Aorta (tissue), 5 donors: ENCODE data around the gene BLTP3B. TPM values are rescaled to one million over a fixed set of nuclear protein-coding genes. Genes with fewer than 3 reads are reported as not detected.

Experiments
- ATAC-seq: fragments of 200-7000 bp; cut with Tn5 transposase; one replicate; pipeline ENCODE4 v1.9.1; 2022; ENCODE audit warnings: moderate library complexity; ENCODE audit not compliant: low FRiP score
- DNase-seq, 2 donors: peaks; one replicate each; pipeline ENCODE4 v3.0.0-alpha.2; 2020
- H3K27ac ChIP-seq, 2 donors: one replicate each; pipeline ENCODE4 v1.5.1; 2013; ENCODE audit warnings: low read length in 2 of 2, mild to moderate bottlenecking in 2 of 2, moderate library complexity in 2 of 2, control low read depth in 1 of 2, inconsistent platforms in 1 of 2, low read depth in 1 of 2
- H3K27me3 ChIP-seq, 2 donors: one replicate each; pipeline ENCODE4 v1.6.1; 2013; ENCODE audit warnings: control low read depth in 1 of 2, low read length in 1 of 2, mild to moderate bottlenecking in 1 of 2, moderate library complexity in 1 of 2; ENCODE audit not compliant: insufficient read depth in 2 of 2, control insufficient read depth in 1 of 2
- H3K36me3 ChIP-seq, 2 donors: one replicate each; pipeline ENCODE4 v1.6.1; 2013; ENCODE audit warnings: control low read depth in 1 of 2, low read length in 1 of 2, mild to moderate bottlenecking in 1 of 2; ENCODE audit not compliant: insufficient read depth in 2 of 2, control insufficient read depth in 1 of 2
- H3K4me1 ChIP-seq, 2 donors: one replicate each; pipeline ENCODE4 v1.6.1; 2013; ENCODE audit warnings: low read length in 2 of 2, control low read depth in 1 of 2, mild to moderate bottlenecking in 1 of 2, moderate library complexity in 1 of 2; ENCODE audit not compliant: insufficient read depth in 2 of 2, control insufficient read depth in 1 of 2
- H3K4me3 ChIP-seq, 2 donors: one replicate each; pipeline ENCODE4 v1.5.1; 2013; ENCODE audit warnings: low read length in 2 of 2, control low read depth in 1 of 2, mild to moderate bottlenecking in 1 of 2
- H3K9me3 ChIP-seq: one replicate; pipeline ENCODE4 v1.6.1; 2013; ENCODE audit warnings: mild to moderate bottlenecking, low read length; ENCODE audit not compliant: control insufficient read depth
- WGBS, 2 donors: extraction: QIAGEN DNeasy Blood & Tissue Kit; methylation state at CpG; one replicate each; pipeline ENCODE4 v1.1.7; 2013; 5-methylcytosine and 5-hydroxymethylcytosine counted together
- intact Hi-C, 2 donors: fragments of 100-400 bp; cut with DNase I; formaldehyde crosslinking; loops; one replicate each; pipeline versions ENCODE4 v1.14.2 to v1.15.0; 2022
- microRNA-seq, 2 donors: library from miRNA; unstranded; fragments of <30 nt; microRNA quantifications; one replicate each; pipeline ENCODE4 v1.2.0, GENCODE V29; 2020
- polyA plus RNA-seq, 2 donors: library from polyadenylated mRNA; stranded (reverse); fragments of 200-250 nt; gene quantifications; one replicate each; pipeline ENCODE4 v1.2.3, GENCODE V29; 2013
- total RNA-seq, 2 donors: library from RNA; stranded (reverse); fragmentation: NEBNext Ultra II Directional; extraction: Animal tissue kit (Norgen Biotek cat#: 25700); gene quantifications; one replicate each; pipeline ENCODE4 v1.2.1, GENCODE V29; 2021
- donor health status: healthy with polysubstance abuse.
- donor health status: Bipolar disorder and iron deficiency.
- donor health status: DM: no; HTN: no; CAD: no.
- donor health status: DM: no; HTN: no; CAD: no.
- donor health status: DM: yes; HTN: yes; CAD: no.

BLTP3B gene
- total and polyA plus RNA-seq, 4 donors = 8.6 to 57.2 (median 26.9) TPM

- H3K4me3 ChIP-seq = no peak overlapping the region
- DNase-seq (no peak), ATAC-seq (no peak)
- WGBS, 2 donors = 97 to 98% methylated on average over 4 of the region's 4 CpGs
- intact Hi-C loops = no loop called here
- H3K27ac ChIP-seq = no peak overlapping the region
- H3K9me3 ChIP-seq = no peaks in the 10 kb centered on the region
- H3K27me3 ChIP-seq = no peaks in the 10 kb centered on the region
- H3K4me1 ChIP-seq = no peaks in the 10 kb centered on the region
- H3K36me3 ChIP-seq = no peaks in the 10 kb centered on the region
These were observed 32.4 kb downstream of the BLTP3B start for GRCh38 chr12:100110276-100110675.

- 94% methylated on average over 6 of the region's 6 CpGs for WGBS, 2 donors
- Histone ChIP-seq H3K4me3 (no peak overlapping the region), H3K27me3 (no peaks in the 10 kb centered on the region), H3K4me1 (no peaks in the 10 kb centered on the region), H3K36me3 (no peaks in the 10 kb centered on the region), H3K9me3 (no peaks in the 10 kb centered on the region), H3K27ac (no peak overlapping the region)
- intact Hi-C loops = no loop called here
- ATAC-seq (no peak), DNase-seq (no peak)
These were observed 35.8 kb downstream of the BLTP3B start for GRCh38 chr12:100106861-100107260.

DNA sequence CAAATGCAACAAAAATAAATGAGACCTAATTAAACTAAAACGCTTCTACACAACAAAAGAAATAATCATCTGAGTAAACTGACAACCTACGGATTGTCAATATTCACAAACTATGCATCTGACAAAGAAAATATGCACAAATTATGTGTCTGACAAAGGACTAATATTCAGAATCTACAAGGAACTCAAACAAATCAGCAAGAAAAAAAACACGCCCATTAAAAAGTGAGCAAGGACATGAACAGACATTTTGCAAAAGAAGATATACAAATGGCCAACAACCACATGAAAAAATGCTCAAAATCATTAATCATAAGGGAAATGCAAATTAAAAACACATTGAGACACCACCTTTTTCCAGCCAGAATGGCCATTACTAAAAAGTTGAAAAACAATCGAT, 37.0 kb downstream of the BLTP3B start:
- DNase-seq = no peak
- no peak overlapping the region for H3K4me3 ChIP-seq
- intact Hi-C loops = no loop called here
- no peaks in the 10 kb centered on the region for H3K36me3 ChIP-seq
- no peak for ATAC-seq
- no peaks in the 10 kb centered on the region for H3K9me3 ChIP-seq
- H3K4me1 ChIP-seq = no peaks in the 10 kb centered on the region
- no peaks in the 10 kb centered on the region for H3K27me3 ChIP-seq
- 93 to 95% methylated on average over 4 of the region's 4 CpGs for WGBS, 2 donors
- H3K27ac ChIP-seq = no peak overlapping the region

DNA sequence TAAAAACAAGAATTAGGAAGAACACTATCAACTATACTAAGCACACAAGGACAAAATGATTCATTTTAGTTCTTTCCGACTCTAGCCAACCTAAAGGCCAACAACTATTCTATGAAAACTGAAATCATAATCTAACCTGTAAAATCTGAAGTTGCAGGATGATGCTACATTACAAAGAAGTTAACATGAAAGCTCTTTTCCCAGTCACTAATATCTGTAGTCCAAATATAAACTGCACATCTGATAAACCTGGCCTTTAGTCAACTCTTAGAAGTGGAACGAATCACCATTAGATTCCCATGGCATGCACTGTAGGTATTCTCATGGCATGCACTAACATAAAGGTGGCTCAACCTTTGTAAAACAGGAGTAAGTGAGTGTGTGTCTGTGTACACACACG, 41.7 kb downstream of the BLTP3B start:
- Histone ChIP-seq H3K27ac (no peak overlapping the region), H3K9me3 (no peaks in the 10 kb centered on the region), H3K36me3 (no peaks in the 10 kb centered on the region), H3K4me1 (no peaks in the 10 kb centered on the region), H3K27me3 (no peaks in the 10 kb centered on the region), H3K4me3 (no peak overlapping the region)
- 68 to 76% methylated on average over 3 of the region's 3 CpGs for WGBS, 2 donors
- intact Hi-C loops = no loop called here
- ATAC-seq (no peak), DNase-seq (no peak)

Small RNA genes within 50 kb of the gene (microRNA-seq; reads per million reads assigned to microRNA genes)
- gene MIR1827 = 0 reads per million in 2 donors

Other genes with a start within 250 kb of the BLTP3B start
- 10 to 100 TPM; 30.0 to 37.0 TPM for gene ANKS1B, start 157.9 kb downstream of the BLTP3B start, total RNA-seq
- 1 to 10 TPM; 3.0 to 5.7 TPM for gene ANKS1B, start 157.9 kb downstream of the BLTP3B start, polyA plus RNA-seq
- gene ACTR6, start 57.9 kb upstream of the BLTP3B start, total RNA-seq = 10 to 100 TPM; 21.4 to 23.9 TPM
- gene ACTR6, start 57.9 kb upstream of the BLTP3B start, polyA plus RNA-seq = 10 to 100 TPM; 21.7 to 37.7 TPM
- gene DEPDC4, start 124.2 kb upstream of the BLTP3B start, total RNA-seq = 1 to 10 TPM in 1 of 2 donors, under 1 TPM in 1; 0.29 to 1.5 TPM
- gene DEPDC4, start 124.2 kb upstream of the BLTP3B start, polyA plus RNA-seq = 1 to 10 TPM in 1 of 2 donors, not detected in 1; 1.4 TPM
- 10 to 100 TPM; 43.9 to 46.2 TPM for gene SCYL2, start 124.3 kb upstream of the BLTP3B start, total RNA-seq
- gene SCYL2, start 124.3 kb upstream of the BLTP3B start, polyA plus RNA-seq = 10 to 100 TPM; 17.3 to 22.0 TPM
- not detected for gene SLC17A8, start 214.2 kb upstream of the BLTP3B start, total RNA-seq
- not detected for gene SLC17A8, start 214.2 kb upstream of the BLTP3B start, polyA plus RNA-seq